IMR-90 (cell line): ENCODE results near the gene CHN1. TPM values are rescaled to one million over a fixed set of nuclear protein-coding genes. Genes with fewer than 3 reads are reported as not detected.

Experiments used
- ATAC-seq: fragments of 200-7000 bp; cut with Tn5 transposase; 2 replicates; pipeline ENCODE4 v1.9.1; 2020; ENCODE audit warnings: low read depth, mild to moderate bottlenecking, moderate library complexity
- BruUV-seq: library from RNA; stranded (reverse); fragments of 400-500 nt; replicated peaks from 2 replicates; lab custom pipeline; 2021; lab: Mats Ljungman, UMichigan
- CTCF ChIA-PET: fragments of 300-600 bp; formaldehyde crosslinking; extraction: SDS; loops from one replicate; lab custom pipeline; 2021; ENCODE audit warnings: antibody characterized with exemption; lab: Yijun Ruan, JAX
- POLR2A ChIA-PET: fragments of 300-600 bp; sonication (Branson Sonifier 250); formaldehyde crosslinking; loops from one replicate; lab custom pipeline; 2022; ENCODE audit warnings: antibody characterized with exemption; ENCODE audit not compliant: unreplicated experiment; lab: Charles Lee
- DNase-seq: peaks from one replicate; pipeline ENCODE4 v3.0.0; 2013
- H2AFZ ChIP-seq: replicated peaks from 2 replicates; pipeline ENCODE3; 2013; ENCODE audit warnings: low read length, mild to moderate bottlenecking; ENCODE audit not compliant: poor library complexity
- H2AK5ac ChIP-seq: 2 replicates; pipeline ENCODE4 v1.6.1; 2013; ENCODE audit warnings: low read depth, low read length, inconsistent platforms
- H2AK9ac ChIP-seq: replicated peaks from 2 replicates; pipeline ENCODE3; 2013; ENCODE audit warnings: mild to moderate bottlenecking, low read depth, low read length, moderate library complexity; ENCODE audit not compliant: poor library complexity
- H2BK120ac ChIP-seq: 2 replicates; pipeline ENCODE4 v1.6.1; 2013; ENCODE audit warnings: low read depth, low read length, inconsistent platforms
- H2BK15ac ChIP-seq: 3 replicates; pipeline ENCODE4 v1.6.1; 2013; ENCODE audit warnings: low read depth, low read length, inconsistent platforms
- H2BK20ac ChIP-seq: 2 replicates; pipeline ENCODE4 v1.6.1; 2013; ENCODE audit warnings: low read depth, mild to moderate bottlenecking, inconsistent platforms, low read length, moderate library complexity
- H2BK5ac ChIP-seq: 2 replicates; pipeline ENCODE4 v1.6.1; 2013; ENCODE audit warnings: mild to moderate bottlenecking, low read depth, low read length, inconsistent platforms; ENCODE audit not compliant: poor library complexity, severe bottlenecking
- H3K14ac ChIP-seq: replicated peaks from 2 replicates; pipeline ENCODE4 v1.6.1; 2013; ENCODE audit warnings: low read depth, low read length, inconsistent platforms
- H3K18ac ChIP-seq: 2 replicates; pipeline ENCODE4 v1.6.1; 2013; ENCODE audit warnings: low read depth, low read length, control low read depth
- H3K23ac ChIP-seq: 2 replicates; pipeline ENCODE4 v1.6.1; 2013; ENCODE audit warnings: low read depth, low read length, inconsistent platforms
- H3K27ac ChIP-seq: 2 replicates; pipeline ENCODE4 v1.5.1; 2013; ENCODE audit warnings: mild to moderate bottlenecking, control low read depth, low read length; ENCODE audit not compliant: insufficient read depth
- H3K27me3 ChIP-seq: 2 replicates; pipeline ENCODE4 v1.6.1; 2013; ENCODE audit warnings: low read length; ENCODE audit not compliant: control insufficient read depth, insufficient read depth
- H3K36me3 ChIP-seq: 2 replicates; pipeline ENCODE4 v1.6.1; 2013; ENCODE audit warnings: low read length, mixed read lengths; ENCODE audit not compliant: control insufficient read depth, insufficient read depth
- H3K4ac ChIP-seq: 2 replicates; pipeline ENCODE4 v1.6.1; 2013; ENCODE audit warnings: low read depth, low read length, inconsistent platforms
- H3K4me1 ChIP-seq: 2 replicates; pipeline ENCODE4 v1.6.1; 2013; ENCODE audit warnings: low read length, mixed read lengths; ENCODE audit not compliant: control insufficient read depth, insufficient read depth
- H3K4me2 ChIP-seq: 2 replicates; pipeline ENCODE4 v1.6.1; 2013; ENCODE audit warnings: low read depth, mild to moderate bottlenecking, control low read depth, low read length, moderate library complexity
- H3K4me3 ChIP-seq: 2 replicates; pipeline ENCODE4 v1.5.1; 2013; ENCODE audit warnings: low read depth, mild to moderate bottlenecking, control low read depth, low read length, moderate library complexity; ENCODE audit not compliant: insufficient read depth
- H3K56ac ChIP-seq: 2 replicates; pipeline ENCODE4 v1.6.1; 2013; ENCODE audit warnings: low read length, inconsistent platforms; ENCODE audit not compliant: insufficient read depth; ENCODE audit errors: extremely low read depth
- H3K79me1 ChIP-seq, 2 experiments: 2 replicates each; pipeline ENCODE4 v1.6.1; 2013; ENCODE audit warnings: low read length in 2 of 2, inconsistent platforms in 1 of 2, low read depth in 1 of 2
- H3K9ac ChIP-seq: 2 replicates; pipeline ENCODE4 v1.6.1; 2013; ENCODE audit warnings: low read depth, low read length, control low read depth
- H3K9me1 ChIP-seq: 2 replicates; pipeline ENCODE4 v1.6.1; 2013; ENCODE audit warnings: low read length, inconsistent platforms; ENCODE audit not compliant: insufficient read depth
- H3K9me3 ChIP-seq: 2 replicates; pipeline ENCODE4 v1.6.1; 2013; ENCODE audit warnings: low read length; ENCODE audit not compliant: control insufficient read depth, insufficient read depth
- H4K20me1 ChIP-seq: 2 replicates; pipeline ENCODE4 v1.6.1; 2013; ENCODE audit warnings: low read length, inconsistent platforms; ENCODE audit not compliant: insufficient read depth
- H4K5ac ChIP-seq: 2 replicates; pipeline ENCODE4 v1.6.1; 2013; ENCODE audit warnings: mild to moderate bottlenecking, low read depth, low read length, control low read depth
- H4K8ac ChIP-seq, 2 experiments: 2 replicates each; pipeline ENCODE4 v1.6.1; 2013; ENCODE audit warnings: low read depth in 2 of 2, low read length in 2 of 2, control low read depth in 1 of 2, inconsistent platforms in 1 of 2
- H4K91ac ChIP-seq: 2 replicates; pipeline ENCODE4 v1.6.1; 2013; ENCODE audit warnings: low read depth, low read length, inconsistent platforms; ENCODE audit not compliant: insufficient read depth
- BHLHE40 ChIP-seq: fragments of 150-350 bp; IDR thresholded peaks from 2 replicates; pipeline ENCODE4 v1.6.1; 2016; ENCODE audit warnings: mild to moderate bottlenecking, low read depth, low read length
- FOS ChIP-seq: fragments of 150-350 bp; IDR thresholded peaks from 2 replicates; pipeline ENCODE4 v1.6.1; 2016; ENCODE audit warnings: low read depth, low read length
- MAFK ChIP-seq: IDR thresholded peaks from 2 replicates; pipeline ENCODE4 v1.6.1; 2012; ENCODE audit warnings: low read depth, low read length, improper control_type of control experiment
- POLR2A ChIP-seq: IDR thresholded peaks from 2 replicates; pipeline ENCODE4 v1.6.1; 2012; ENCODE audit warnings: mild to moderate bottlenecking, low read depth, low read length
- RCOR1 ChIP-seq: IDR thresholded peaks from 2 replicates; pipeline ENCODE4 v1.6.1; 2012; ENCODE audit warnings: mild to moderate bottlenecking, low read length, improper control_type of control experiment; ENCODE audit not compliant: insufficient replicate concordance
- WGBS, 2 experiments: methylation state at CpG; one replicate each; pipeline versions ENCODE4 v1.1.5 to v1.1.7; 2013; ENCODE audit warnings: missing lambda C conversion rate in 2 of 2; ENCODE audit not compliant: insufficient read length in 1 of 2; ENCODE audit errors: extremely low coverage in 2 of 2; 5-methylcytosine and 5-hydroxymethylcytosine counted together
- dilution Hi-C: fragments of 300-500 bp; cut with HindIII; formaldehyde crosslinking; loops from one replicate; pipeline ENCODE4 v1.14.3; 2018; ENCODE audit warnings: low sequenced_read_pairs; ENCODE audit not compliant: unreplicated experiment
- in situ Hi-C: fragments of 300-500 bp; cut with MboI; formaldehyde crosslinking; loops from 3 replicates; pipeline ENCODE4 v1.14.3; 2019; ENCODE audit warnings: low sequenced_read_pairs, inconsistent platforms, mixed read lengths
- intact Hi-C: fragments of 100-400 bp; cut with micrococcal nuclease; formaldehyde crosslinking; loops from 2 replicates; pipeline ENCODE4 v1.10.0; 2022
- polyA plus RNA-seq, 3 experiments: library from polyadenylated mRNA; depleted of rRNA; stranded (reverse); fragments of >200 nt; gene quantifications; 2 replicates each; pipeline ENCODE4 v1.2.3, GENCODE V29; 2012; ENCODE audit warnings: low replicate concordance in 1 of 3
- total RNA-seq: library from RNA; depleted of rRNA; stranded (reverse); fragments of >200 nt; gene quantifications from 2 replicates; pipeline ENCODE4 v1.2.3, GENCODE V29; 2012
- TF ChIP-seq, protein P1 (sequence below): conservative IDR thresholded peaks from 2 replicates; pipeline ENCODE4 v1.5.1; 2012; ENCODE audit warnings: mild to moderate bottlenecking, low read depth, low read length, improper control_type of control experiment

CHN1 gene
- total and polyA plus RNA-seq, 2 of the 4 experiments (the other 2 are of a cell fraction), result 58.4 to 66.9 TPM

DNA sequence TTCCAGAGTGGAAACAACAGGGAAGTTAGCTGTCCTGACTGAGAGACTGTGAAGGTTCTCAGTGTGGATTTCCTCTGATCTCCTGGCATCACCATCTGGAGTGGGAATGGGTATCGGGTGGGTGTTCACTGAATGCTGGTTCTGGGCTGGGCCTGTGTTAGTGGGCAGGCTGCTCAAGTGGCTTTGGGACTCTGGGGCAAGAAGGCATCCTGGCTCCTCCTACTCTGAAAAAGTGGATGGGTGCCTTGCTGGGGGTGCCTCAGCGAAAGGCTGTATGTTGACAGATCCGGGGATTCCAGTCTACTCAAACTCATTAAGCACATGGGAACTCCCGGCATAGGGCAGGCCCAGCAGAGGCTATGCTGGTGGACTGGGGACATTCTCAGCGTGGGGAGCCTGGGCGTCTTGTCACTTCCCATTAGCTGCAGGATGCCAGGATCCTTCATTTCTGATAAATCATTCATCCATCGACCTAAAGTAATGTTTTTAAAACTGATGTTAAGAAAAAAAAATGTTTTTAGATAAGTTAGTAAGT is 213.4 kb downstream of the CHN1 start:
- H3K14ac ChIP-seq, result no peak overlapping the region
- peak overlapping the region; percentile 86 for H2BK120ac ChIP-seq
- H3K9me1 ChIP-seq, result peaks cover 9% of the 10 kb centered on the region
- peak overlapping the region; percentile 38 for H4K91ac ChIP-seq
- TF ChIP-seq, protein P1, sequence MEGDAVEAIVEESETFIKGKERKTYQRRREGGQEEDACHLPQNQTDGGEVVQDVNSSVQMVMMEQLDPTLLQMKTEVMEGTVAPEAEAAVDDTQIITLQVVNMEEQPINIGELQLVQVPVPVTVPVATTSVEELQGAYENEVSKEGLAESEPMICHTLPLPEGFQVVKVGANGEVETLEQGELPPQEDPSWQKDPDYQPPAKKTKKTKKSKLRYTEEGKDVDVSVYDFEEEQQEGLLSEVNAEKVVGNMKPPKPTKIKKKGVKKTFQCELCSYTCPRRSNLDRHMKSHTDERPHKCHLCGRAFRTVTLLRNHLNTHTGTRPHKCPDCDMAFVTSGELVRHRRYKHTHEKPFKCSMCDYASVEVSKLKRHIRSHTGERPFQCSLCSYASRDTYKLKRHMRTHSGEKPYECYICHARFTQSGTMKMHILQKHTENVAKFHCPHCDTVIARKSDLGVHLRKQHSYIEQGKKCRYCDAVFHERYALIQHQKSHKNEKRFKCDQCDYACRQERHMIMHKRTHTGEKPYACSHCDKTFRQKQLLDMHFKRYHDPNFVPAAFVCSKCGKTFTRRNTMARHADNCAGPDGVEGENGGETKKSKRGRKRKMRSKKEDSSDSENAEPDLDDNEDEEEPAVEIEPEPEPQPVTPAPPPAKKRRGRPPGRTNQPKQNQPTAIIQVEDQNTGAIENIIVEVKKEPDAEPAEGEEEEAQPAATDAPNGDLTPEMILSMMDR, result no peak
- no peak for TF ChIP-seq BHLHE40
- TF ChIP-seq MAFK, result no peak
- no peak for TF ChIP-seq RCOR1
- TF ChIP-seq POLR2A, result no peak
- no peak for TF ChIP-seq FOS
- H2BK15ac ChIP-seq, result peak overlapping the region; percentile 70; the same call in 2 of the 3 replicates
- ChIA-PET CTCF (interaction anchor here (1.2 kb wide), 1 partner anchor 49 kb away, joined by 3 read pairs; no protein-coding TSS in a partner anchor), POLR2A (no interaction called here)
- H4K5ac ChIP-seq, result peak overlapping the region; percentile 51
- intact Hi-C loops (no loop called here), in situ Hi-C loops (no loop called here), dilution Hi-C loops (no loop called here)
- H3K27ac ChIP-seq, result no peak overlapping the region
- BruUV-seq, result no TSS peak
- peak overlapping the region; percentile 79; the same call in 1 of the 2 replicates for H2BK20ac ChIP-seq
- no peak overlapping the region for H2AFZ ChIP-seq
- no peak overlapping the region for H3K4me3 ChIP-seq
- no peaks in the 10 kb centered on the region for H3K9me3 ChIP-seq
- H3K23ac ChIP-seq, result no peak overlapping the region
- H2AK9ac ChIP-seq, result peak overlapping the region; percentile 59
- no peak overlapping the region for H3K9ac ChIP-seq
- H2BK5ac ChIP-seq, result no peak overlapping the region
- no peak overlapping the region for H3K4me2 ChIP-seq
- H3K4ac ChIP-seq, result peak overlapping the region; percentile 59
- peak overlapping the region in 1 of 2 experiments; percentile 67; a peak in 2 of 4 replicates for H4K8ac ChIP-seq
- H3K27me3 ChIP-seq, result no peaks in the 10 kb centered on the region
- DNase-seq (no peak), ATAC-seq (no peak)
- H3K4me1 ChIP-seq, result peaks cover 28% of the 10 kb centered on the region
- H3K79me1 ChIP-seq, result peaks cover 0 to 7% of the 10 kb centered on the region in 2 experiments; a peak in 1 of 4 replicates
- no peaks in the 10 kb centered on the region for H3K36me3 ChIP-seq
- no peak overlapping the region for H3K56ac ChIP-seq
- H2AK5ac ChIP-seq, result peak overlapping the region; percentile 62; the same call in 1 of the 2 replicates
- 73% methylated on average over 2 of the region's 7 CpGs; no CpG with 5 or more reads in 1 of the 2 experiments for WGBS, 2 experiments
- H3K18ac ChIP-seq, result peak overlapping the region; percentile 75
- H4K20me1 ChIP-seq, result no peaks in the 10 kb centered on the region
